ENCODE measurements around the gene NPLOC4. TPM values are rescaled to one million over a fixed set of nuclear protein-coding genes. Genes with fewer than 3 reads are reported as not detected.
"Not testable (repeated sequence)": the region's sequence is repeated elsewhere in the genome, so short reads cannot be mapped to it uniquely, and the experiment has no call there.

The NPLOC4 gene
- total and polyA plus RNA-seq, 4 donors, result 26.7 to 94.3 (median 70.6) TPM

- H3K27me3 ChIP-seq (ENCODE audit: control insufficient read depth in 1 of 2, insufficient read depth in 2 of 2, low read length in 1 of 2), result no peaks in the 10 kb centered on the region
- H3K27ac ChIP-seq (ENCODE audit: low read depth in 1 of 2, low read length in 2 of 2), result no peak overlapping the region
- no peak for DNase-seq
- intact Hi-C loops (cut with DNase I), result no loop called here
- H3K9me3 ChIP-seq (ENCODE audit: control insufficient read depth, low read length), result no peaks in the 10 kb centered on the region
- H3K4me3 ChIP-seq (ENCODE audit: low read length in 2 of 2), result no peak overlapping the region
- no peaks in the 10 kb centered on the region for H3K36me3 ChIP-seq (ENCODE audit: control insufficient read depth in 1 of 2, insufficient read depth in 2 of 2, low read length in 1 of 2)
- H3K4me1 ChIP-seq (ENCODE audit: control insufficient read depth in 1 of 2, insufficient read depth in 2 of 2, low read length in 2 of 2), result no peaks in the 10 kb centered on the region
- ATAC-seq (ENCODE audit: low FRiP score), result no peak
- 64 to 71% methylated on average over 17 of the region's 17 CpGs for WGBS, 2 donors
Measured at GRCh38 chr17:81681672-81682071, 44.8 kb upstream of the NPLOC4 start.

DNA sequence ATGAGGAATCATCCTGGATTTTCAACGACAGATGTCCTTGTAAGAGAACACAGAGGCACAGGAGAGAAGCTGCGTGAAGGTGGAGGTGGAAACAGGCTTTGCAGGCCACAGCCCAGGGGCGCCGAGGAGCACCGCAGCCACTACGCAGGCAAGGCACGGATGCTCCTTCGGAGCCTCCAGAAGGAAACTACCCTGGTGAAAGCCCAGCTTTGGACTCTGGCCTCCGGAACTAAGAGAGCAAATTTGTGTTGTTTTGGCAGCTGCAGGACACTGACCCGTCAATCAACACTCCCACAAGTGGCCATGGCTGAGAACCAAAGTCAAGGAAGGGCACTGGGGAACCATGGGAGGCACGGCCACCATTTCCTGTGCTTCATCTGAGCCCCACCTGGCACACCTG, 43.2 kb upstream of the NPLOC4 start:
- Histone ChIP-seq H3K36me3 (ENCODE audit: control insufficient read depth in 1 of 2, insufficient read depth in 2 of 2, low read length in 1 of 2) (no peaks in the 10 kb centered on the region), H3K9me3 (ENCODE audit: control insufficient read depth, low read length) (no peaks in the 10 kb centered on the region), H3K4me1 (ENCODE audit: control insufficient read depth in 1 of 2, insufficient read depth in 2 of 2, low read length in 2 of 2) (no peaks in the 10 kb centered on the region), H3K27ac (ENCODE audit: low read depth in 1 of 2, low read length in 2 of 2) (no peak overlapping the region), H3K4me3 (ENCODE audit: low read length in 2 of 2) (no peak overlapping the region), H3K27me3 (ENCODE audit: control insufficient read depth in 1 of 2, insufficient read depth in 2 of 2, low read length in 1 of 2) (no peaks in the 10 kb centered on the region)
- DNase-seq, result no peak
- ATAC-seq (ENCODE audit: low FRiP score), result no peak
- intact Hi-C loops (cut with DNase I), result no loop called here
- 84 to 85% methylated on average over 11 of the region's 11 CpGs for WGBS, 2 donors

DNA sequence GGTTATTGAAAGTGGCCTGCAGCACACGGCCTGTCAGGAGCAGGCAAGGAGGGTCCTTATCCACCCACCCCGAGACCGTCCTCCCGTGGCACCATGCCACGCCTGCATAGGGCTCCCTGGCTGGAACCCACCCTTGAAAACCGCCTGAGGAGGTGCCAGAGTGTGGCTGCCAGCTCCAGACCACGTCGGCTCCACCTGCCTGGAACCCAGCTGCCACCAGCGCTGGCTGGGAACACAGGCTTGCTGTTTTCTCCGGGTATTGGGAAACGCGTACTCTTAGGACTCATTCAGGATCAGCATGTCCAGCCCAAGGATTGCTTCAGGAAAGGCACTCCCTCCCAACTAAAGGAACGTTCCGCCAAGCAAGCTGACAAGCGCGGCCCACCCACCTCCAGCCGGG, 40.0 kb upstream of the NPLOC4 start:
- WGBS, 2 donors, result 73 to 86% methylated on average over 17 of the region's 17 CpGs
- Histone ChIP-seq H3K9me3 (ENCODE audit: control insufficient read depth, low read length) (no peaks in the 10 kb centered on the region), H3K36me3 (ENCODE audit: control insufficient read depth in 1 of 2, insufficient read depth in 2 of 2, low read length in 1 of 2) (no peaks in the 10 kb centered on the region)

DNA sequence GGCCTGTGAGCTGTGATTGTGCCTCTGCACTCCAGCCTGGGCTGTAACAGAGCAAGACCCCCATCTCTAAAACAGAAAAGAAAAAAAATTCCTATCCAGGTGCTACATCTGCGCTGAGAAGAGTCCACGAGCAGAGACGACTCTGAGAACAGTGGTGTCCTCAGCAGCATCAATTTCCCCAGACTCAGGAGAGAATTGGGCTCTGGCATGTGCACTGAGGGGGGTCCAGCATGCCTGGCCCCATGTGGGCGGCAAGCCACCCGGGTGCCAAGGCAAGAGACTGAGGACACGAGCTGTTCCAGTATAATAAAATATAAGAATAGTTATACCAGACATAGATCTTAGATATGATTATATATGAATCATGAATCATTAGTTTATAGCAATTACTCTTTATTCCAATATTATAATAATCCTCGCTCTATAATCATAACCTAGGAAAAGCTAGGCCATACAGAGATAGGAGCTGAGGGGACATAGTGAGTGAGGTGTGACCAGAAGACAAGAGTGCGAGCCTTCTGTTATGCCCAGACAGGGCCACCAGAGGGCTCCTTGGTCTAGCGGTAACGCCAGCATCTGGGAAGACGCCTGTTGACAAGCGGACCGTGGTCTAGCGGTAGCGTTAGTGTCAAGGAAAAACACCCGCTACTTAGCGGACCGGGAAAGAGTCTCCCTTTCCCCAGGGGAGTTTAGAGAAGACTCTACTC, 38.8 kb upstream of the NPLOC4 start:
- WGBS, 2 donors, result 39% methylated on average over 18 of the region's 18 CpGs

More for the DNA sequence above, 40.0 kb upstream of the NPLOC4 start:
- DNase-seq (no peak), ATAC-seq (ENCODE audit: low FRiP score) (no peak)
- H3K4me1 ChIP-seq (ENCODE audit: control insufficient read depth in 1 of 2, insufficient read depth in 2 of 2, low read length in 2 of 2), result no peaks in the 10 kb centered on the region
- H3K27ac ChIP-seq (ENCODE audit: low read depth in 1 of 2, low read length in 2 of 2), result no peak overlapping the region
- intact Hi-C loops (cut with DNase I), result no loop called here
- no peak overlapping the region for H3K4me3 ChIP-seq (ENCODE audit: low read length in 2 of 2)
- H3K27me3 ChIP-seq (ENCODE audit: control insufficient read depth in 1 of 2, insufficient read depth in 2 of 2, low read length in 1 of 2), result no peaks in the 10 kb centered on the region

DNA sequence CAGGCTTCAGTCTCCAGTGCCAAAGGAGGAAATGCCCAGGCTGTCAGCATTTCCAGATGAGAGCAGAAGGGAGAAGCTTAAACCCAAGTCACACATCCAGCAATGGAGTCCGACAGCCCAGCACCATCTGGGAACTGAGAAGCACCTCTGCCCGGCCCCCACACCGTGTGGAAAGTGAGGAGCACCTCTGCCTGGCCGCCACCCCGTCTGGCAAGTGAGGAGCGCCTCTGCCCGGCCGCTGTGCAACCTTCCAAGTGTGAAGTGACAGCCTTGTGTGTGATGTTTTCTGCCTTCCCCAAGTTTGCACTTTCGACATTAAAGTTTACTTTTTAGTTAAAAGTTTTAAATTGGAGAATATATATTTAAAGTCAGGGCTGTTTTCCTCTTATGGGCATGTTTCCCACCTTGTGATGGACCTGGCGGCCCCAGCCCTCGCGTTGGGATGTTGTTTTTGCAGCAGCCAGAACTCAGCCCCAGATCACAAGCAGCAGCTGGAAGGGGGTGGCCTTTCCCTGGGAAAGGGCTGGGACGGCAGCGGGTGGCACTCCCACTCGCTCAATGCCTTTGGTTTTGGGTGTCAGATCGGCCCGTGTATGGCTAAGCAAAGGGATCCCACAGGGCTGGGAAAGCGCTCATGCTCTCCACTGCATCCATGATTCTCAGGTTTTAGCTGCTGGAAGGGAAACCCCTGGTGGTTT, 36.8 kb upstream of the NPLOC4 start:
- Histone ChIP-seq H3K27ac (ENCODE audit: low read depth in 1 of 2, low read length in 2 of 2) (no peak overlapping the region), H3K27me3 (ENCODE audit: control insufficient read depth in 1 of 2, insufficient read depth in 2 of 2, low read length in 1 of 2) (no peaks in the 10 kb centered on the region), H3K9me3 (ENCODE audit: control insufficient read depth, low read length) (no peaks in the 10 kb centered on the region), H3K36me3 (ENCODE audit: control insufficient read depth in 1 of 2, insufficient read depth in 2 of 2, low read length in 1 of 2) (no peaks in the 10 kb centered on the region), H3K4me3 (ENCODE audit: low read length in 2 of 2) (no peak overlapping the region), H3K4me1 (ENCODE audit: control insufficient read depth in 1 of 2, insufficient read depth in 2 of 2, low read length in 2 of 2) (no peaks in the 10 kb centered on the region)
- 77 to 78% methylated on average over 18 of the region's 18 CpGs for WGBS, 2 donors
- intact Hi-C loops (cut with DNase I), result no loop called here
- DNase-seq, result no peak
- no peak for ATAC-seq (ENCODE audit: low FRiP score)

More for the DNA sequence above, 38.8 kb upstream of the NPLOC4 start:
- DNase-seq; H3K27ac ChIP-seq (ENCODE audit: low read depth in 1 of 2, low read length in 2 of 2); H3K9me3 ChIP-seq (ENCODE audit: control insufficient read depth, low read length); H3K4me1 ChIP-seq (ENCODE audit: control insufficient read depth in 1 of 2, insufficient read depth in 2 of 2, low read length in 2 of 2); ATAC-seq (ENCODE audit: low FRiP score); H3K4me3 ChIP-seq (ENCODE audit: low read length in 2 of 2); intact Hi-C loops (cut with DNase I); H3K27me3 ChIP-seq (ENCODE audit: control insufficient read depth in 1 of 2, insufficient read depth in 2 of 2, low read length in 1 of 2); H3K36me3 ChIP-seq (ENCODE audit: control insufficient read depth in 1 of 2, insufficient read depth in 2 of 2, low read length in 1 of 2): not testable (repeated sequence)

DNA sequence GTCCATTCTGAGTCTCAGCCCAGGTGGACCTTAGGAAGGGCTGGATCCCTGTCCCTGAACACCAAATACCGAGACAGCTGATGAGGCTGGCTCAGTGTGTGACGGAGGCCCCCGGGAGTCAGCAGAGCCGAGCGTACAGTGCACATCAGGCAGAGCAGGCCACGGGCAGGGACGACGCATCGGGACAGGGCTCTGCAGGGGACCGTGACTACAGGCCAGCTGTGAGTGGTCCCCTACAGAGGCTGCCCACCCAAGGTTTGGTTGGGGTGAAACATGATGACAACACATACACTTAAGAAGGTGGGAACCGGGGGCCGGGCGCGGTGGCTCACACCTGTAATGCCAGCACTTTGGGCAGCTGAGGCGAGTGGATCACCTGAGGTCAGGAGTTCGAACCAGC, 36.0 kb upstream of the NPLOC4 start:
- Histone ChIP-seq H3K27me3 (ENCODE audit: control insufficient read depth in 1 of 2, insufficient read depth in 2 of 2, low read length in 1 of 2) (no peaks in the 10 kb centered on the region), H3K27ac (ENCODE audit: low read depth in 1 of 2, low read length in 2 of 2) (no peak overlapping the region), H3K36me3 (ENCODE audit: control insufficient read depth in 1 of 2, insufficient read depth in 2 of 2, low read length in 1 of 2) (no peaks in the 10 kb centered on the region), H3K4me3 (ENCODE audit: low read length in 2 of 2) (no peak overlapping the region), H3K4me1 (ENCODE audit: control insufficient read depth in 1 of 2, insufficient read depth in 2 of 2, low read length in 2 of 2) (no peaks in the 10 kb centered on the region), H3K9me3 (ENCODE audit: control insufficient read depth, low read length) (no peaks in the 10 kb centered on the region)
- no peak for DNase-seq
- intact Hi-C loops (cut with DNase I), result no loop called here
- no peak for ATAC-seq (ENCODE audit: low FRiP score)
- 86% methylated on average over 16 of the region's 16 CpGs for WGBS, 2 donors

DNA sequence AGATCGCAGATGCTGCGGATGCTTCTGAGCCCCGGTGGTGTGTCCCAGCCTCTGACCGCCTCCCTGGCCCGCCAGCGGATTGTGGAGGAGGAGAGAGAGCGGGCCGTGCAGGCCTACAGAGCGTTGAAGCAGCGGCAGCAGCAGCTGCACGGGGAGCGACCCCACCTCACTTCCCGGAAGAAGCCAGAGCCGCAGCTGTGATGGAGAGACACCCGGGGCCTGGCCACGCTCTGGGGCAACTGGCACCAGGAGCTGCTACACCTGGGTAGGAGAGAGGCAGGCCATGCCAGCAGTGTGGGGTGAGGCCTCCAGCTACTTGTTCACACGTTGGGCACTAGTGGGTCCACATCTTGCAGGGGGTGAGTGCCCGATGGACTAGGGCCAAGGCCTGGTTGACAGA, 35.6 kb upstream of the NPLOC4 start:
- no peaks in the 10 kb centered on the region for H3K27me3 ChIP-seq (ENCODE audit: control insufficient read depth in 1 of 2, insufficient read depth in 2 of 2, low read length in 1 of 2)
- H3K4me1 ChIP-seq (ENCODE audit: control insufficient read depth in 1 of 2, insufficient read depth in 2 of 2, low read length in 2 of 2), result no peaks in the 10 kb centered on the region
- H3K4me3 ChIP-seq (ENCODE audit: low read length in 2 of 2), result no peak overlapping the region
- no peaks in the 10 kb centered on the region for H3K9me3 ChIP-seq (ENCODE audit: control insufficient read depth, low read length)
- no peak overlapping the region for H3K27ac ChIP-seq (ENCODE audit: low read depth in 1 of 2, low read length in 2 of 2)
- intact Hi-C loops (cut with DNase I), result no loop called here
- ATAC-seq (ENCODE audit: low FRiP score), result no peak
- no peak for DNase-seq
- no peaks in the 10 kb centered on the region for H3K36me3 ChIP-seq (ENCODE audit: control insufficient read depth in 1 of 2, insufficient read depth in 2 of 2, low read length in 1 of 2)
- WGBS, 2 donors, result 87% methylated on average over 18 of the region's 18 CpGs

- no peaks in the 10 kb centered on the region for H3K9me3 ChIP-seq (ENCODE audit: control insufficient read depth, low read length)
- H3K27me3 ChIP-seq (ENCODE audit: control insufficient read depth in 1 of 2, insufficient read depth in 2 of 2, low read length in 1 of 2), result no peaks in the 10 kb centered on the region
- DNase-seq, result no peak
- no peak overlapping the region for H3K4me3 ChIP-seq (ENCODE audit: low read length in 2 of 2)
- ATAC-seq (ENCODE audit: low FRiP score), result no peak
- no peaks in the 10 kb centered on the region for H3K36me3 ChIP-seq (ENCODE audit: control insufficient read depth in 1 of 2, insufficient read depth in 2 of 2, low read length in 1 of 2)
- 82 to 86% methylated on average over 18 of the region's 18 CpGs for WGBS, 2 donors
- no peak overlapping the region for H3K27ac ChIP-seq (ENCODE audit: low read depth in 1 of 2, low read length in 2 of 2)
- H3K4me1 ChIP-seq (ENCODE audit: control insufficient read depth in 1 of 2, insufficient read depth in 2 of 2, low read length in 2 of 2), result no peaks in the 10 kb centered on the region
- intact Hi-C loops (cut with DNase I), result loop anchor here in 1 of 2 donors (2.0 kb wide), 1 partner anchor 35 kb away; the partner anchor contains the start of gene MRPL12
Measured at GRCh38 chr17:81667754-81668153, 30.8 kb upstream of the NPLOC4 start.

Data from aorta (tissue), 5 donors.